ENCODE data around the gene SLC66A1.

SLC66A1 gene

GRCh38 chr1:19360843-19361610 is 48.9 kb downstream of the SLC66A1 start:
- DNase-seq (ENCODE audit: low read depth, low spot score) = peak; percentile 26

GRCh38 chr1:19361611-19362147 is 49.6 kb downstream of the SLC66A1 start:
- no peak for DNase-seq (ENCODE audit: low read depth, low spot score)

- no peak for DNase-seq (ENCODE audit: low read depth, low spot score)
Measured at GRCh38 chr1:19363536-19364152, 51.5 kb downstream of the SLC66A1 start.

- no peak for DNase-seq (ENCODE audit: low read depth, low spot score)
Measured at GRCh38 chr1:19365721-19366120, 53.6 kb downstream of the SLC66A1 start.

- DNase-seq (ENCODE audit: low read depth, low spot score) = no peak
Measured at GRCh38 chr1:19366599-19367536, 54.7 kb downstream of the SLC66A1 start.

- DNase-seq (ENCODE audit: low read depth, low spot score) = no peak
Measured at GRCh38 chr1:19367584-19368041, 55.5 kb downstream of the SLC66A1 start.

GRCh38 chr1:19368050-19368449 is 55.9 kb downstream of the SLC66A1 start:
- no peak for DNase-seq (ENCODE audit: low read depth, low spot score)

- DNase-seq (ENCODE audit: low read depth, low spot score) = no peak
Measured at GRCh38 chr1:19368964-19369363, 56.8 kb downstream of the SLC66A1 start.

GRCh38 chr1:19369396-19370090 is 57.4 kb downstream of the SLC66A1 start:
- peak; percentile 67 for DNase-seq (ENCODE audit: low read depth, low spot score)

- no peak for DNase-seq (ENCODE audit: low read depth, low spot score)
Measured at GRCh38 chr1:19370453-19371170, 58.5 kb downstream of the SLC66A1 start.

GRCh38 chr1:19371226-19372135 is 59.4 kb downstream of the SLC66A1 start:
- no peak for DNase-seq (ENCODE audit: low read depth, low spot score)

GRCh38 chr1:19372136-19372514 is 60.0 kb downstream of the SLC66A1 start:
- no peak for DNase-seq (ENCODE audit: low read depth, low spot score)

GRCh38 chr1:19372602-19373001 is 60.5 kb downstream of the SLC66A1 start:
- DNase-seq (ENCODE audit: low read depth, low spot score) = no peak

GRCh38 chr1:19373211-19374082 is 61.3 kb downstream of the SLC66A1 start:
- DNase-seq (ENCODE audit: low read depth, low spot score) = no peak

GRCh38 chr1:19374083-19374801 is 62.1 kb downstream of the SLC66A1 start:
- DNase-seq (ENCODE audit: low read depth, low spot score) = peak; percentile 51

GRCh38 chr1:19374926-19375325 is 62.8 kb downstream of the SLC66A1 start:
- DNase-seq (ENCODE audit: low read depth, low spot score) = no peak

- no peak for DNase-seq (ENCODE audit: low read depth, low spot score)
Measured at GRCh38 chr1:19375631-19376400, 63.7 kb downstream of the SLC66A1 start.

Data from ELF-1 (cell line).